Left ventricle myocardium inferior (tissue), 1 donor: ENCODE data around the gene RNU6-1. TPM values are rescaled to one million over a fixed set of nuclear protein-coding genes. Genes with fewer than 3 reads are reported as not detected.
A peak's percentile ranks its signal among the peaks of the same experiment; 100 is the strongest.

Experiments
- DNase-seq: peaks from one replicate; pipeline ENCODE4 v3.0.0-alpha.2; 2020
- H3K27ac ChIP-seq: fragments of 200-600 bp; replicated peaks from 2 replicates; pipeline ENCODE4 v1.8.0; 2021
- H3K27me3 ChIP-seq: fragments of 200-600 bp; 2 replicates; pipeline ENCODE4 v1.8.0; 2021; ENCODE audit warnings: low read depth
- H3K36me3 ChIP-seq: fragments of 200-600 bp; 2 replicates; pipeline ENCODE4 v1.8.0; 2021
- H3K4me1 ChIP-seq: fragments of 200-600 bp; 2 replicates; pipeline ENCODE4 v1.8.0; 2021
- H3K4me3 ChIP-seq: fragments of 200-600 bp; 2 replicates; pipeline ENCODE4 v1.8.0; 2021; ENCODE audit warnings: mild to moderate bottlenecking, moderate library complexity
- H3K9me3 ChIP-seq: fragments of 200-600 bp; replicated peaks from 2 replicates; pipeline ENCODE4 v1.8.0; 2021
- intact Hi-C: fragments of 100-400 bp; cut with micrococcal nuclease; formaldehyde crosslinking; loops from one replicate; pipeline ENCODE4 v1.11.0; 2022
- total RNA-seq: library from RNA; stranded (reverse); fragmentation: NEBNext Ultra II Directional; extraction: Animal tissue kit (Norgen Biotek cat#: 25700); gene quantifications from one replicate; pipeline ENCODE4 v1.2.1, GENCODE V29; 2021
- TF ChIP-seq, protein P1 (sequence below): fragments of 200-600 bp; IDR thresholded peaks from 2 replicates; pipeline ENCODE4 v1.8.0; 2021; ENCODE audit warnings: antibody characterized with exemption, mild to moderate bottlenecking, borderline replicate concordance
- donor health status: DM: no; HTN: yes; CAD: no; lungs with severe emphysema.

Gene RNU6-1
- total RNA-seq, 1 donor from 2014 or later, result not detected

DNA sequence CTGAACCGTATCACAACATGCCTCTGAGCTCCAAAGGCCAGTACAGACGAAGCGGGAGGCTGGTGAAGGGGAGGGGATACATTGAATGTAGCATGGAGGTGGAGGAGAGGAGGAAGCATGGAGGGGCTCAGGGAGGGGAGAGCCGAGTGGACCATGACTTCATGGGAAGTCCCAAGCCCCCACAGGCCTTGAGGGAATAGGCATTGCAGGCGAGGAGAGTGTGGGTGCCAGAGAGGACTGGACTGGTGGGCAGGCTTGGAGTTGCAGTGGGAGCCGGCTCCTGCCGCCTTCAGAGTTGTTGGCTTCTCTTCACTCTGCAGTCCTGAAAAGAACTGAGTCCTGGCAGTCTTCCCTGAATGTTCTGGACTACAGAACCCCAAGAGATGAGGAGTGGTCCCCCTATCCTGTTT is 3.3 kb upstream of the RNU6-1 start:
- no peak overlapping the region for H3K4me3 ChIP-seq
- no peak overlapping the region for H3K27ac ChIP-seq
- peaks cover 30% of the 10 kb centered on the region for H3K4me1 ChIP-seq
- intact Hi-C loops, result no loop called here
- no peaks in the 10 kb centered on the region for H3K9me3 ChIP-seq
- H3K27me3 ChIP-seq, result no peaks in the 10 kb centered on the region
- TF ChIP-seq, protein P1, sequence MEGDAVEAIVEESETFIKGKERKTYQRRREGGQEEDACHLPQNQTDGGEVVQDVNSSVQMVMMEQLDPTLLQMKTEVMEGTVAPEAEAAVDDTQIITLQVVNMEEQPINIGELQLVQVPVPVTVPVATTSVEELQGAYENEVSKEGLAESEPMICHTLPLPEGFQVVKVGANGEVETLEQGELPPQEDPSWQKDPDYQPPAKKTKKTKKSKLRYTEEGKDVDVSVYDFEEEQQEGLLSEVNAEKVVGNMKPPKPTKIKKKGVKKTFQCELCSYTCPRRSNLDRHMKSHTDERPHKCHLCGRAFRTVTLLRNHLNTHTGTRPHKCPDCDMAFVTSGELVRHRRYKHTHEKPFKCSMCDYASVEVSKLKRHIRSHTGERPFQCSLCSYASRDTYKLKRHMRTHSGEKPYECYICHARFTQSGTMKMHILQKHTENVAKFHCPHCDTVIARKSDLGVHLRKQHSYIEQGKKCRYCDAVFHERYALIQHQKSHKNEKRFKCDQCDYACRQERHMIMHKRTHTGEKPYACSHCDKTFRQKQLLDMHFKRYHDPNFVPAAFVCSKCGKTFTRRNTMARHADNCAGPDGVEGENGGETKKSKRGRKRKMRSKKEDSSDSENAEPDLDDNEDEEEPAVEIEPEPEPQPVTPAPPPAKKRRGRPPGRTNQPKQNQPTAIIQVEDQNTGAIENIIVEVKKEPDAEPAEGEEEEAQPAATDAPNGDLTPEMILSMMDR, result no peak
- no peaks in the 10 kb centered on the region for H3K36me3 ChIP-seq
- no peak for DNase-seq

GRCh38 chr15:67841513-67841762 is 1.6 kb upstream of the RNU6-1 start:
- TF ChIP-seq, protein P1, result no peak

DNA sequence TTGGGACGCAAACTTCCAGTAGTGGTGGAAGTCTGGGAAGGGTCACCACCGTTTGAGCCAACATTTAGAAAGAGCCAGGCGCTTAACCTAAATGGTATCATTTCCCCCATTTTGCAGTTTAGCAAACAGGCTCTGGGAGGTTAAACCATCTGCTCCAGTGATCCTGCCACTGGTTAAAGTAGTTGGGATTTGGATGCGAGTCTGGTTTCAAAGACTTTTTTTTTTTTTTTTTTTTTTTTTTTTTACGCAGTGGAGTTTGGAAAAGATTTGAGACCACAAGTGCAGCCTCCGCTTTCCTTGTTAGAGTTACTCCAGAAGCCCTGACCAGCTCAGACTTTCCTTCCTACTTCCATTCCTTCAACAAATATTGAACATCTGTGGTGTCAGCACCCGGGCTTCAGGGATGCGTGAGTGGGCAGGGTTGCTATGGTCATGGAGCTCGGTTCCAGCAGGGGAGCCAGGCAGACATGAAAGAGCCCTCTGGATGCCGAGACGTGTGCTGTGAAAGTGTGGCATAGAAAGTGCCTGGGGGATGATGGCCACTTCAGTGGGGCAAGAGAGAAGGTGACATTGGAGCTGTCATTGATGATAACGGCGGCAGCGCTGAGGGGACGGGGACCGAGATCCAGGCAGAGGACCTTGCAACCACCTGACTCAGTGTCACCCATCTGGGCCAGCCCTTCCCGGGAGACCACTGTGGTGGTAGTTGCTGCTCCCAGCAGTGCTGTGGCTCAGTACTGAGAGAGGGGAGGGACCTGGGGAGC is 1.1 kb upstream of the RNU6-1 start:
- DNase-seq, result no peak
- Histone ChIP-seq H3K9me3 (no peaks in the 10 kb centered on the region), H3K27me3 (peaks cover 3% of the 10 kb centered on the region), H3K4me3 (peak overlapping the region; percentile 89), H3K4me1 (peaks cover 33% of the 10 kb centered on the region), H3K36me3 (no peaks in the 10 kb centered on the region), H3K27ac (peak overlapping the region; percentile 98)
- TF ChIP-seq, protein P1, result no peak
- intact Hi-C loops, result no loop called here

More at GRCh38 chr15:67841513-67841762, 1.6 kb upstream of the RNU6-1 start:
- Histone ChIP-seq H3K9me3 (no peaks in the 10 kb centered on the region), H3K27ac (peak overlapping the region; percentile 98), H3K36me3 (no peaks in the 10 kb centered on the region), H3K27me3 (no peaks in the 10 kb centered on the region), H3K4me1 (peaks cover 30% of the 10 kb centered on the region), H3K4me3 (peak overlapping the region; percentile 89)
- no peak for DNase-seq
- intact Hi-C loops, result no loop called here

GRCh38 chr15:67839499-67839928 is 331 bp downstream of the RNU6-1 start:
- TF ChIP-seq, protein P1, result no peak
- Histone ChIP-seq H3K27ac (peak overlapping the region; percentile 98), H3K36me3 (no peaks in the 10 kb centered on the region), H3K4me1 (peaks cover 48% of the 10 kb centered on the region), H3K9me3 (no peaks in the 10 kb centered on the region), H3K27me3 (peaks cover 17% of the 10 kb centered on the region), H3K4me3 (peak overlapping the region; percentile 89)
- no peak for DNase-seq
- intact Hi-C loops, result no loop called here

DNA sequence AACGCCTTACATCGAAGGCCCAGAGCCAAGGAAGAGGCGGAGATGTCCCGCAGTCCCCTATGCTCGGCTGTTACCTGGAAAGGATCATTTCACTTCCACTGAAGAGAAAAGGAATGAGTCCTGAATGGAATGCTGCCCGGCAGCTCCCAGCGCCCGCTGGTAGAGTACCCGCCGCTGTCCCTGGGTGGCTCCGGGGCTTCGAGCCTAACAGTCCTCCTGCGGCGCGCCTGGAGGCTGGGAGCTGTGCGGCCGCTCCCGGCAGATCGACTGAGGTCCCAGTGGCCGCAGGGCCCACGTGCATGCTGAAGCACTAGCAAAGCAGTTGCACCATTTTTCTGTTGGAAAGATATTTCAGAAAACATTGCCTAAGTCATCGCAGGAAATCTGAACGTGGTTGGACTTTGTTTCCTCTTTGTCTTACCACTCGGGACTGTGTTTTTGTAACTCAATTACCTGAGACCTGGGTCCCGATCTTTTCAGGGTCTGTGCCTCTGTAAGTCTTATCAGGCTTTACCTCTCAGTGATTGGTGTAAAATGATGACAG is 984 bp downstream of the RNU6-1 start:
- Histone ChIP-seq H3K27ac (peak overlapping the region; percentile 98), H3K4me1 (peaks cover 54% of the 10 kb centered on the region), H3K4me3 (peak overlapping the region; percentile 89), H3K9me3 (no peaks in the 10 kb centered on the region), H3K27me3 (peaks cover 24% of the 10 kb centered on the region), H3K36me3 (no peaks in the 10 kb centered on the region)
- intact Hi-C loops, result no loop called here
- TF ChIP-seq, protein P1, result no peak
- peak; percentile 50 for DNase-seq
